A549 (cell line): ENCODE results near the gene PEX16. TPM values are rescaled to one million over a fixed set of nuclear protein-coding genes. Genes with fewer than 3 reads are reported as not detected.

Source experiments
- ATAC-seq, 2 experiments: fragments of 200-7000 bp in 1 of 2; fragments of >200 bp in 1 of 2; cut with Nextera tagmentation in 1 of 2; cut with Tn5 transposase in 1 of 2; 3 replicates each; pipeline versions ENCODE4 v1.8.0 to v1.9.1; 2018 to 2020; ENCODE audit warnings: mild to moderate bottlenecking in 1 of 2, moderate library complexity in 1 of 2
- CTCF ChIA-PET: fragments of 300-600 bp; sonication (Branson Sonifier 250); formaldehyde crosslinking; extraction: SDS; loops from one replicate; lab custom pipeline; 2021; ENCODE audit warnings: antibody characterized with exemption, inconsistent platforms; lab: Yijun Ruan, JAX
- POLR2A ChIA-PET: fragments of 350-600 bp; formaldehyde crosslinking; extraction: SDS; loops from one replicate; lab custom pipeline; 2021; ENCODE audit warnings: antibody characterized with exemption, inconsistent platforms; lab: Yijun Ruan, JAX
- DNase-seq, 2 experiments: peaks; one replicate each; pipeline versions ENCODE4 v3.0.0 to v3.0.0-alpha.2; 2011 to 2016; ENCODE audit warnings: low read depth in 1 of 2, low spot score in 1 of 2
- FAIRE-seq: peaks from 2 replicates; lab custom pipeline; 2011; peaks lifted over from hg19 to GRCh38; lab: Jason Lieb, UNC
- H3K27ac ChIP-seq, 2 experiments: fragments of >200 bp; sonication (Bioruptor Twin); formaldehyde crosslinking; 3 replicates each; pipeline ENCODE4 v1.5.1; 2016 to 2017
- H3K4me1 ChIP-seq: fragments of >200 bp; sonication (Bioruptor Twin); formaldehyde crosslinking; 3 replicates; pipeline ENCODE4 v1.6.1; 2016
- H3K4me2 ChIP-seq: fragments of >200 bp; sonication (Bioruptor Twin); formaldehyde crosslinking; 3 replicates; pipeline ENCODE4 v1.6.1; 2016
- H3K4me3 ChIP-seq: fragments of >200 bp; sonication (Bioruptor Twin); formaldehyde crosslinking; 3 replicates; pipeline ENCODE4 v1.5.1; 2016
- H3K9me3 ChIP-seq: fragments of >200 bp; sonication (Bioruptor Twin); formaldehyde crosslinking; 3 replicates; pipeline ENCODE4 v1.6.1; 2016
- BHLHE40 ChIP-seq: IDR thresholded peaks from 2 replicates; pipeline ENCODE4 v1.6.1; 2012; ENCODE audit warnings: low read depth, low read length, inconsistent platforms
- CHD2 ChIP-seq: fragments of 150-350 bp; IDR thresholded peaks from 2 replicates; pipeline ENCODE4 v1.6.1; 2014; ENCODE audit warnings: low read length; ENCODE audit not compliant: partially characterized antibody
- CHD4 ChIP-seq: fragments of 200-600 bp; sonication (generic); IDR thresholded peaks from 2 replicates; pipeline ENCODE4 v1.6.1; 2016; ENCODE audit warnings: antibody characterized with exemption, mild to moderate bottlenecking, borderline replicate concordance
- FOXS1 ChIP-seq: fragments of 250-450 bp; sonication (Bioruptor Pico); IDR thresholded peaks from 2 replicates; pipeline ENCODE4 v1.5.0; 2020; ENCODE audit warnings: mild to moderate bottlenecking, moderate library complexity
- HDAC2 ChIP-seq: fragments of 200-600 bp; sonication (generic); IDR thresholded peaks from 2 replicates; pipeline ENCODE4 v1.6.1; 2016
- HMGXB4 ChIP-seq: fragments of 250-450 bp; sonication (Bioruptor Pico); IDR thresholded peaks from 2 replicates; pipeline ENCODE4 v1.5.0; 2021; ENCODE audit warnings: mild to moderate bottlenecking, moderate library complexity, borderline replicate concordance
- JUN ChIP-seq, 2 experiments: fragments of >200 bp; sonication (Bioruptor Twin); formaldehyde crosslinking; IDR thresholded peaks; 2 replicates in 1 of 2; 3 replicates in 1 of 2; pipeline ENCODE4 v1.6.1; 2016 to 2017
- KDM1A ChIP-seq: fragments of 200-600 bp; sonication (generic); IDR thresholded peaks from 2 replicates; pipeline ENCODE4 v1.6.1; 2016; ENCODE audit warnings: low read depth, mild to moderate bottlenecking
- MYC ChIP-seq: IDR thresholded peaks from 2 replicates; pipeline ENCODE4 v1.6.1; 2012; ENCODE audit warnings: mild to moderate bottlenecking, inconsistent platforms, low read length, improper control_type of control experiment, borderline replicate concordance
- NFE2L2 ChIP-seq: fragments of 150-350 bp; conservative IDR thresholded peaks from 2 replicates; pipeline ENCODE4 v1.6.1; 2014; ENCODE audit warnings: low read length
- NR3C1 ChIP-seq: fragments of >200 bp; sonication (Bioruptor Twin); formaldehyde crosslinking; IDR thresholded peaks from 3 replicates; pipeline ENCODE4 v1.6.1; 2017
- POLR2A ChIP-seq: IDR thresholded peaks from 2 replicates; pipeline ENCODE4 v1.6.1; 2012; ENCODE audit warnings: mild to moderate bottlenecking, low read length
- RARB ChIP-seq: fragments of 250-450 bp; sonication (Bioruptor Pico); IDR thresholded peaks from 2 replicates; pipeline ENCODE4 v1.8.0; 2021; ENCODE audit warnings: mild to moderate bottlenecking, moderate library complexity
- REST ChIP-seq: fragments of 200-600 bp; sonication (generic); IDR thresholded peaks from 2 replicates; pipeline ENCODE4 v1.6.1; 2016; ENCODE audit warnings: antibody characterized with exemption, mild to moderate bottlenecking, moderate library complexity
- USF2 ChIP-seq: fragments of 450-650 bp; IDR thresholded peaks from 2 replicates; pipeline ENCODE4 v1.6.1; 2014; ENCODE audit warnings: antibody characterized with exemption
- ZC3H11A ChIP-seq: fragments of 450-650 bp; IDR thresholded peaks from 2 replicates; pipeline ENCODE4 v1.6.1; 2014; ENCODE audit warnings: antibody characterized with exemption, mild to moderate bottlenecking
- ZNF302 ChIP-seq: fragments of 250-450 bp; sonication (Bioruptor Pico); IDR thresholded peaks from 2 replicates; pipeline ENCODE4 v1.9.0; 2021; ENCODE audit warnings: inconsistent platforms, mild to moderate bottlenecking, moderate library complexity
- WGBS: methylation state at CpG from one replicate; pipeline ENCODE4 v1.1.6; 2017; ENCODE audit errors: missing lambda C conversion rate; 5-methylcytosine and 5-hydroxymethylcytosine counted together
- polyA plus RNA-seq, 4 experiments: library from polyadenylated mRNA; depleted of rRNA in 3 of 4; stranded (reverse); fragments of >200 nt; fragmentation: RNase III in 1 of 4; extraction: RNeasy Plus Mini Kit Qiagen cat#74134 plus additional on column Dnase treatment in 1 of 4; gene quantifications; 2 replicates in 3 of 4; 3 replicates in 1 of 4; pipeline ENCODE4 v1.2.3, GENCODE V29; 2011 to 2017
- TF ChIP-seq, protein P1 (sequence below): fragments of >200 bp; sonication (Bioruptor Twin); formaldehyde crosslinking; IDR thresholded peaks from 2 replicates; pipeline ENCODE4 v1.6.1; 2016
- TF ChIP-seq, protein P2 (sequence below): fragments of >200 bp; sonication (Bioruptor Twin); formaldehyde crosslinking; IDR thresholded peaks from 3 replicates; pipeline ENCODE4 v1.5.1; 2016

The PEX16 gene
- polyA plus RNA-seq, 2 of the 4 experiments (the other 2 are of a cell fraction): 18.2 to 20.2 TPM

- CTCF ChIA-PET: no interaction called here
- no peak overlapping the region for H3K4me2 ChIP-seq
- no peak for FAIRE-seq
Measured at GRCh38 chr11:45910623-45911022, 7.1 kb downstream of the PEX16 start.

GRCh38 chr11:45909594-45910475 is 7.8 kb downstream of the PEX16 start:
- no peaks in the 10 kb centered on the region for H3K9me3 ChIP-seq
- no peak overlapping the region for H3K27ac ChIP-seq
- DNase-seq: no peak
- H3K4me2 ChIP-seq: no peak overlapping the region
- no peaks in the 10 kb centered on the region for H3K4me1 ChIP-seq
- ATAC-seq: no peak
- no peak overlapping the region for H3K4me3 ChIP-seq
- no peak for TF ChIP-seq FOXS1 (CRISPR knock-in tag)
- no peak for TF ChIP-seq NR3C1
- no peak for TF ChIP-seq ZNF302 (CRISPR knock-in tag)
- no peak for TF ChIP-seq CHD2
- no peak for TF ChIP-seq MYC
- TF ChIP-seq, protein P1, sequence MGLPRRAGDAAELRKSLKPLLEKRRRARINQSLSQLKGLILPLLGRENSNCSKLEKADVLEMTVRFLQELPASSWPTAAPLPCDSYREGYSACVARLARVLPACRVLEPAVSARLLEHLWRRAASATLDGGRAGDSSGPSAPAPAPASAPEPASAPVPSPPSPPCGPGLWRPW: no peak
- TF ChIP-seq NFE2L2: no peak
- no peak for TF ChIP-seq HMGXB4 (CRISPR knock-in tag)
- no peak for TF ChIP-seq ZC3H11A
- TF ChIP-seq RARB: no peak
- TF ChIP-seq, protein P2, sequence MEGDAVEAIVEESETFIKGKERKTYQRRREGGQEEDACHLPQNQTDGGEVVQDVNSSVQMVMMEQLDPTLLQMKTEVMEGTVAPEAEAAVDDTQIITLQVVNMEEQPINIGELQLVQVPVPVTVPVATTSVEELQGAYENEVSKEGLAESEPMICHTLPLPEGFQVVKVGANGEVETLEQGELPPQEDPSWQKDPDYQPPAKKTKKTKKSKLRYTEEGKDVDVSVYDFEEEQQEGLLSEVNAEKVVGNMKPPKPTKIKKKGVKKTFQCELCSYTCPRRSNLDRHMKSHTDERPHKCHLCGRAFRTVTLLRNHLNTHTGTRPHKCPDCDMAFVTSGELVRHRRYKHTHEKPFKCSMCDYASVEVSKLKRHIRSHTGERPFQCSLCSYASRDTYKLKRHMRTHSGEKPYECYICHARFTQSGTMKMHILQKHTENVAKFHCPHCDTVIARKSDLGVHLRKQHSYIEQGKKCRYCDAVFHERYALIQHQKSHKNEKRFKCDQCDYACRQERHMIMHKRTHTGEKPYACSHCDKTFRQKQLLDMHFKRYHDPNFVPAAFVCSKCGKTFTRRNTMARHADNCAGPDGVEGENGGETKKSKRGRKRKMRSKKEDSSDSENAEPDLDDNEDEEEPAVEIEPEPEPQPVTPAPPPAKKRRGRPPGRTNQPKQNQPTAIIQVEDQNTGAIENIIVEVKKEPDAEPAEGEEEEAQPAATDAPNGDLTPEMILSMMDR: no peak
- no peak for TF ChIP-seq POLR2A
- no peak for TF ChIP-seq BHLHE40
- TF ChIP-seq JUN (IDR thresholded peaks at IDR 0.05): no peak
- TF ChIP-seq CHD4: no peak
- POLR2A ChIA-PET: interaction anchor here (1.0 to 2.3 kb wide), 2 partner anchors 8 to 11 kb away, joined by 3 to 9 read pairs; partner anchors contain the start of gene PEX16
- CTCF ChIA-PET: interaction anchor here (0.9 to 2.0 kb wide), 2 partner anchors 10 to 37 kb away, joined by 3 to 8 read pairs; no protein-coding TSS in a partner anchor
- no peak for FAIRE-seq
- 86% methylated on average over 25 of the region's 32 CpGs for WGBS

More at GRCh38 chr11:45910623-45911022, 7.1 kb downstream of the PEX16 start:
- no peaks in the 10 kb centered on the region for H3K4me1 ChIP-seq
- DNase-seq: no peak
- 96% methylated on average over 5 of the region's 9 CpGs for WGBS
- H3K9me3 ChIP-seq: no peaks in the 10 kb centered on the region
- POLR2A ChIA-PET: no interaction called here
- no peak overlapping the region for H3K4me3 ChIP-seq
- no peak for TF ChIP-seq KDM1A
- no peak for TF ChIP-seq HDAC2
- TF ChIP-seq, protein P1: no peak
- TF ChIP-seq ZNF302 (CRISPR knock-in tag): no peak
- no peak for TF ChIP-seq JUN (IDR thresholded peaks at IDR 0.05)
- no peak for TF ChIP-seq USF2
- no peak for TF ChIP-seq REST
- TF ChIP-seq, all 56 proteins: peak for 0
- no peak overlapping the region for H3K27ac ChIP-seq
- ATAC-seq: no peak
